ENCODE data around the gene ZBP1. TPM values are rescaled to one million over a fixed set of nuclear protein-coding genes. Genes with fewer than 3 reads are reported as not detected.

ZBP1 gene
- total and polyA plus RNA-seq, 11 donors: 0.15 to 1.7 (median 0.31) TPM; not detected in 6

DNA sequence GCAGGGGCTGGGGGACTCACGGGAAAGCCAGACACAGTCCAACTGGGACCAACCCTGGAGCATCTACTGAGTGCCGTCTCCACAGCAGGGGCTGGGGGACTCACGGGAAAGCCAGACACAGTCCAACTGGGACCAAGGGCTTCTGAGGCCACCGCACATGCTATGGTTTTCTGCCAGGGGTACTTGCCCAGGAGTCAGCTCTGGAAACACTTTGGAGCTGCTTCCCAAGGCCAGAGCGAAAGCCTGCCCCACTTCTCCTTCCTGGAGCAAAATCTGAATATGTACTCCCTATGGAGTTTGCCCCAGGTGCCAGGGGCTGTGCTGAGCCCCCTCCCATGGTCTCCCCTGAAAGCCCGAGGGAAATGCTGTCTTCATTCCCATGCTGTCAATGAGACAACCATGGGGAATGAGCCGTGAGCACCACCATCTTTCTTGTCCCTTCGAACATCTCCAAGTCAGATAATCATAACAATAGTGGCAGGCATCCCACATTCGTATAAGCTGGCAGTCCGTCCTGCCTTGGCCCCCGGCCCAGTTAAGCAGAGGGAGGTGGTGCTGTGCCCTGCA is 40.8 kb downstream of the ZBP1 start:
- H3K9me3 ChIP-seq: no peaks in the 10 kb centered on the region
- intact Hi-C loops (cut with DNase I): no loop called here
- H3K4me1 ChIP-seq: peaks cover 0 to 13% (median 0%) of the 10 kb centered on the region in 12 donors
- H3K27me3 ChIP-seq: peaks cover 6 to 68% (median 32%) of the 10 kb centered on the region in 9 donors
- no peak for ATAC-seq
- DNase-seq: no peak
- TF ChIP-seq, protein P1, sequence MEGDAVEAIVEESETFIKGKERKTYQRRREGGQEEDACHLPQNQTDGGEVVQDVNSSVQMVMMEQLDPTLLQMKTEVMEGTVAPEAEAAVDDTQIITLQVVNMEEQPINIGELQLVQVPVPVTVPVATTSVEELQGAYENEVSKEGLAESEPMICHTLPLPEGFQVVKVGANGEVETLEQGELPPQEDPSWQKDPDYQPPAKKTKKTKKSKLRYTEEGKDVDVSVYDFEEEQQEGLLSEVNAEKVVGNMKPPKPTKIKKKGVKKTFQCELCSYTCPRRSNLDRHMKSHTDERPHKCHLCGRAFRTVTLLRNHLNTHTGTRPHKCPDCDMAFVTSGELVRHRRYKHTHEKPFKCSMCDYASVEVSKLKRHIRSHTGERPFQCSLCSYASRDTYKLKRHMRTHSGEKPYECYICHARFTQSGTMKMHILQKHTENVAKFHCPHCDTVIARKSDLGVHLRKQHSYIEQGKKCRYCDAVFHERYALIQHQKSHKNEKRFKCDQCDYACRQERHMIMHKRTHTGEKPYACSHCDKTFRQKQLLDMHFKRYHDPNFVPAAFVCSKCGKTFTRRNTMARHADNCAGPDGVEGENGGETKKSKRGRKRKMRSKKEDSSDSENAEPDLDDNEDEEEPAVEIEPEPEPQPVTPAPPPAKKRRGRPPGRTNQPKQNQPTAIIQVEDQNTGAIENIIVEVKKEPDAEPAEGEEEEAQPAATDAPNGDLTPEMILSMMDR (IDR thresholded peaks at IDR 0.05): no peak
- TF ChIP-seq POLR2A (IDR thresholded peaks at IDR 0.05): no peak
- H3K4me3 ChIP-seq: no peak overlapping the region
- no peak overlapping the region for H3K27ac ChIP-seq
- H3K36me3 ChIP-seq: no peaks in the 10 kb centered on the region
- WGBS, 4 donors: 23 to 60% (median 52%) methylated on average over 6 to 11 of the region's 11 CpGs

DNA sequence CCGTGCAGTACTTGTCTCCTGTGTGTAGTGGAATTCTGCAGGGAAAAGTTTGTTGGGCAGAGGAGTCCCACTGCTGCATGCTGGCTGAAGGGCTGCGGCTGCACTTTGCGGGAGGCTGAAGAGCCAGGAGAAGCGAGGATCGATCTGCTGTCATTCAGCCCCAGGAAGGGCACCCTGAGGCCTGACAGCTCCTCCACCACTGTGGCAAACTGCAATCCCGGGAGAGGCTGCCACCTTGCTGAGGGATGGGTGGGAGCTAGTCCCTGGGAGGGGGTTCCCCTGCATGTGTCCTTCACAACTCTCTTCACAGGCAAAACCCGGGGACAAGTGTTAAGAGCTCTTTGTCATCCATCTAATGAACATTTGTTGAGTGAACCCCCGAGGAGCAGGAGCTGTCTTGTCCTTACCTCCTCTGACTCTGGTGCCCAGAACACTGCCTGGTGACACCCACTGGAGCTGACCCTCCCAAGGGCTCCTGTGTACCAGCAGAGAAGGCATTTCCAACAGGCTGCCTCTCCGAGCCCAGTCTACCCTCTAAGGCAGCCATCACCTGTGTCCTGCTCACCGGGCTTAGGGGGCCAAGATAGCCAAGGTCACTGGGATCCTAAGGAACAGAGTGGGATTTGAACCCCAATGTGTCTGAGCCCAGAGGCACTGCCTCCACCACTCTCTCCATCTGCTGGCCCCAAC is 41.6 kb downstream of the ZBP1 start:
- ATAC-seq: no peak
- Histone ChIP-seq H3K9me3 (no peaks in the 10 kb centered on the region), H3K27ac (no peak overlapping the region), H3K27me3 (peaks cover 6 to 67% (median 33%) of the 10 kb centered on the region in 9 donors), H3K36me3 (no peaks in the 10 kb centered on the region), H3K4me1 (peaks cover 0 to 13% (median 0%) of the 10 kb centered on the region in 12 donors), H3K4me3 (no peak overlapping the region)
- TF ChIP-seq, protein P1 (IDR thresholded peaks at IDR 0.05): no peak
- no peak for TF ChIP-seq POLR2A (IDR thresholded peaks at IDR 0.05)
- intact Hi-C loops (cut with DNase I): no loop called here
- DNase-seq: no peak
- WGBS, 4 donors: 73 to 80% (median 76%) methylated on average over 8 to 10 of the region's 10 CpGs

DNA sequence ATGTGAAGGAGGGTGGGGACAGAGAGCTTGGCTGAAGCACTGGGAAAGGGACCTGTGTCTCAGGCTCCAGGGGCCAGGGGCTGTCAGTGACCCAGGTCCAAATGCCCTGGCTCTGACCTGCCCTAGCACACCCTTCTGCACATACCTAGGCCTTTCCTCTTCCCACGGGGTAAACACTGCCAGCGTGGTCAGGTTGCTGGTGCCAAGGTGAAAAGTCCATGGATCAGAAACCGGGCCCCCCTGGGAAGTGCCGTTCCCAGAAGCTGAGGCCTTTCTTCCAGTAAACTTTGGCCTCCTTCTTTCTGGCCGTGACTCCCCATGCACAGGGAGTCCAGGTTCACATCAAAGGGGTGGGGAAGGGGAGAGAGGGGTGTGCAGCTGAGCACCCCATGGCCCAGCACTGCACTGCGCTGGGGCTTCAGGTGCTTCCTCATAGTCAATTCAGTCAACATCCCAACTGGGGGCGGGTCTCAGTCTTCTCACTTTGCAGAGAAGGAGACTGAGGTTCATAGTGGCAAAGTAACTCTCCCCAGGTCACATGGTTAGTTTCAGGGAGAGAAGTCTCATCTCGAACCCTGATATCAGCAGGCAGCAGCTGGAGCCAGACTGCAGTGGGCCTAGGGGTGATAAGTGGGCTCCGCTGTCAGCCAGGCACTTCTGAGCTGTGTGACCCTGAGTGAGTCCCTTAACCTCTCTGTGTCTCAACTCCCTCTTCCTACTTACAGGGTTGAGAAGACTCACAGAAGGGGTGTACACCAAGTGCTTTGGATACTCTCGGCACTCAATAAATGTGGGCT is 42.3 kb downstream of the ZBP1 start:
- no peak overlapping the region for H3K4me3 ChIP-seq
- no peaks in the 10 kb centered on the region for H3K9me3 ChIP-seq
- H3K27me3 ChIP-seq: peaks cover 1 to 65% (median 26%) of the 10 kb centered on the region in 9 donors
- H3K27ac ChIP-seq: no peak overlapping the region
- DNase-seq (no peak), ATAC-seq (no peak)
- H3K4me1 ChIP-seq: peaks cover 0 to 11% (median 0%) of the 10 kb centered on the region in 12 donors
- no peaks in the 10 kb centered on the region for H3K36me3 ChIP-seq
- intact Hi-C loops (cut with DNase I): no loop called here
- TF ChIP-seq POLR2A (IDR thresholded peaks at IDR 0.05): no peak
- TF ChIP-seq, protein P1 (IDR thresholded peaks at IDR 0.05): no peak
- WGBS, 4 donors: 72 to 82% (median 77%) methylated on average over 10 of the region's 10 CpGs
